ENCODE results near the gene OLAH.

OLAH gene

DNA sequence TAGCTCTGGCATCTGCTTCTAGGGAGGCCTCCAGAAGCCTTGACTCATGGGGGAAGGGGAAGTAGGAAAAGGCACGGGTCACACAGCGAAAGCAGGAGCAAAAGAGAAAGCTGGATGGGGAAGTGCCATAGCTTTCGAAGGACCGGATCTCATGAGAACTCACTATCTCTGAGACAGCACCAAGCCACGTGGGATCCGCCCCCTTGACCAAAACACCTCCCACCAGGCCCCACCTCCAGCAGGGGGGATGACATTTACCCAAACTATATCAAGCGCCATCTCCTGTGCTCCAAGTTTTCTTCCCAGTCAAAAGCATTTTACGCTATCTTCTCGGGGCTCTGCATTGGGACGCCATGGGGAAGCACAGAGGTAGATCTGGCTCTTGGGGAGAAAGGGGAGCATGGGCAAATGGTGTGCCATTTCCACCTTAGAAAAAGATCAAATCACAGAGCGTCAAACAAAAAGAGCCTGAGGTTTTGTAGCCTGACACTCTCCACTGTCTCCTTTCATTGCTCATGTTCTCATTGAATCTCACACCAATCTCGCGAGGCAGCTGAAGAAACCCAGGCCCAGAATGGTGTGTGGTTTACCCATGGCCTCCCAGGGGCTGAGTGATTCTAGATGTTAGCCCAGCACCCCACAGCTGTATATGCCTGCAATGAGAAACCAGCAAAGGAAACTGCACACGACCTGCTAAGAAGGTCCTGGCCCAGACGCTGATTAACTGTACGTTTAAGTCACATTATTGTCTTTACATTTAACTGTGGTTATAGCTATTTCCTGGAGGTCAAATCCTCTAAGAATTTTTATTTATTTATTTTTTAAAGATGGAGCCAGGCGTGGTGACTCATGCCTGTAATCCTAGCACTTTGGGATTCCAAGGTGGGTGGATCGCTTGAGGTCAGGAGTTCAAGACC lies 8.1 kb upstream of the OLAH start:
- H3K27ac ChIP-seq: no peak overlapping the region
- peaks cover 13 to 54% (median 35%) of the 10 kb centered on the region in 10 experiments for H3K4me1 ChIP-seq
- no peaks in the 10 kb centered on the region for H4K20me1 ChIP-seq
- TF ChIP-seq Cebpa-rat (IDR thresholded peaks at IDR 0.05): no peak
- H3K4me2 ChIP-seq: peak overlapping the region in 10 of 11 experiments; percentile 7 to 78 (median 28); a peak in 14 of 22 replicates
- no peak overlapping the region for H3K9ac ChIP-seq
- H3K4me3 ChIP-seq: no peak overlapping the region
- H3K27me3 ChIP-seq: no peaks in the 10 kb centered on the region
- peaks cover 0 to 8% (median 0%) of the 10 kb centered on the region in 11 experiments; a peak in 1 of 22 replicates for H3K36me3 ChIP-seq
- H3K9me3 ChIP-seq (replicated peaks in 1 of 11): peaks cover 16 to 40% (median 35%) of the 10 kb centered on the region in 11 experiments

DNA sequence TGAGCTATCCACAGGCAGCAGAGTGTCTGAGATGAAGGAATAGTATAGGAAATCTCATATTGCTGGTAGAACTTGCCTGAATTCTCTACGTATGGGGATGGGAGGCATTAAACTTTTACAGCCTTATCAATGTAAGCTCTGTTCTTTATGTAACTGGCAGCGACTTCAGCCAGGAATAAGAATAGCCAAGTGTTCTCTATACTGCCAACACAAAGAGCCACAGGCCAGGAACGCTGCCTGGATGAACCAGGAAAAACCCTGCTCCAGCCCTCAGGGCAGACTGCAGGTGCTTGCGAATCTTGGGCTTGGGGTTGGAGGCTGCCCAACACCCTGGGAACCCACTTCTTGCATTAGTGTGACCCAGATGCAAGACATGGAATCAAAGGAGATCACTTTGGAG lies 6.1 kb upstream of the OLAH start:
- no peaks in the 10 kb centered on the region for H3K27me3 ChIP-seq

GRCh38 chr10:15038416-15038815 lies 5.3 kb upstream of the OLAH start:
- Histone ChIP-seq H3K36me3 (peaks cover 0 to 10% (median 0%) of the 10 kb centered on the region in 11 experiments; a peak in 2 of 22 replicates), H3K27ac (peak overlapping the region in 2 of 11 experiments; percentile 18 to 72; a peak in 2 of 22 replicates), H4K20me1 (no peaks in the 10 kb centered on the region), H3K4me3 (0 out of 20 replicates have a peak overlapping the region, but pooled peaks of 3 of the 10 experiments have one; percentile 5 to 28 (median 17)), H3K27me3 (no peaks in the 10 kb centered on the region), H3K9ac (no peak overlapping the region), H3K4me2 (no peak overlapping the region), H3K4me1 (peaks cover 22 to 53% (median 45%) of the 10 kb centered on the region in 10 experiments), H3K9me3 (replicated peaks in 1 of 11) (peaks cover 34 to 65% (median 57%) of the 10 kb centered on the region in 11 experiments)
- no peak for TF ChIP-seq Cebpa-rat (IDR thresholded peaks at IDR 0.05)

More for the DNA sequence above, 6.1 kb upstream of the OLAH start:
- H3K9ac ChIP-seq: no peak overlapping the region
- H3K4me3 ChIP-seq: no peak overlapping the region
- no peak overlapping the region for H3K4me2 ChIP-seq
- H4K20me1 ChIP-seq: no peaks in the 10 kb centered on the region
- peaks cover 0 to 8% (median 0%) of the 10 kb centered on the region in 11 experiments; a peak in 1 of 22 replicates for H3K36me3 ChIP-seq
- H3K9me3 ChIP-seq (replicated peaks in 1 of 11): peaks cover 28 to 58% (median 51%) of the 10 kb centered on the region in 11 experiments
- no peak for TF ChIP-seq Cebpa-rat (IDR thresholded peaks at IDR 0.05)
- H3K27ac ChIP-seq: no peak overlapping the region; a peak in 1 of 22 replicates
- peaks cover 22 to 52% (median 45%) of the 10 kb centered on the region in 10 experiments for H3K4me1 ChIP-seq

GRCh38 chr10:15045380-15045779 lies 1.6 kb downstream of the OLAH start:
- Histone ChIP-seq H3K9me3 (replicated peaks in 1 of 11) (peaks cover 21 to 32% (median 28%) of the 10 kb centered on the region in 11 experiments; a peak in 21 of 22 replicates), H3K36me3 (peaks cover 0 to 3% (median 0%) of the 10 kb centered on the region in 11 experiments; a peak in 1 of 22 replicates), H4K20me1 (no peaks in the 10 kb centered on the region), H3K4me2 (peak overlapping the region in 4 of 11 experiments; percentile 37 to 50 (median 46); a peak in 5 of 22 replicates), H3K27me3 (no peaks in the 10 kb centered on the region), H3K27ac (no peak overlapping the region), H3K4me3 (no peak overlapping the region), H3K4me1 (peaks cover 10 to 46% (median 20%) of the 10 kb centered on the region in 10 experiments), H3K9ac (no peak overlapping the region)
- TF ChIP-seq Cebpa-rat (IDR thresholded peaks at IDR 0.05): no peak

DNA sequence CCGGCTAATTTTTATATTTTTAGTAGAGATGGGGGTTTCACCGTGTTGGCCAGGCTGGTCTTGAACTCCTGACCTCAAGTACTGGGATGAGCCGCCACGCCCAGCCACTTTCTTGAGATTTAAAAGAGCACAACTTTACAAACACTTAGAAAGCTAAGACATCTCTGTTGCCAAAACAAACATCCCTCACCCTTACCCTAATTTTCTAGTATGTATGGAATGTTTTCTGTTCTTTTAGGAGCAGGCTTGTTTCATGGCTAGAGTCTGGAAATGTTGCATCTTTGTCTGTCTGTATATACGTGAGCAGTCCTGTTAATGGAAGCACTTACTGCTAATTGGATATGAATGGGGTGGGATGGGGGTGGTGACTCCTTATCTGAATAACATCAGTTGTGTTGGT lies 2.9 kb downstream of the OLAH start:
- no peak for TF ChIP-seq Cebpa-rat (IDR thresholded peaks at IDR 0.05)
- Histone ChIP-seq H3K4me3 (no peak overlapping the region), H3K4me2 (peak overlapping the region in 5 of 11 experiments; percentile 17 to 50 (median 43); a peak in 8 of 22 replicates), H4K20me1 (no peaks in the 10 kb centered on the region), H3K9ac (no peak overlapping the region), H3K27me3 (no peaks in the 10 kb centered on the region), H3K36me3 (peaks cover 0 to 3% (median 0%) of the 10 kb centered on the region in 11 experiments; a peak in 1 of 22 replicates), H3K27ac (no peak overlapping the region), H3K9me3 (replicated peaks in 1 of 11) (peaks cover 16 to 23% (median 22%) of the 10 kb centered on the region in 11 experiments; a peak in 20 of 22 replicates), H3K4me1 (peaks cover 0 to 35% (median 10%) of the 10 kb centered on the region in 10 experiments; a peak in 15 of 20 replicates)

DNA sequence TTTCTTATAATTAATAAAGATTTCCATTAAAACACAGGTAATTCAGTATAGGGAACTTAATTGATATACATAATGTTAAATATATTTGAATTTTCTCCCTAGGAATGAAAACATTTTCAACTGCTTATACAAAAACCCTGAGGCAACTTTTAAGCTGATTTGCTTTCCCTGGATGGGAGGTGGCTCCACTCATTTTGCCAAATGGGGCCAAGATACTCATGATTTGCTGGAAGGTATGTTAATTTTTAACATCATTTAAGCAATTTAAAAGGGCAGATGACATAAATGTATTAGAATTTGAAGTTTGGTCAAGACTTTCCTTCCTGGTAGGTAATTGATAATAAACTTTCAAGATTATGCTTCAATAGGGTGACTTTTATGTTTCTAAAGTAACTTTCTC lies 5.8 kb downstream of the OLAH start:
- Histone ChIP-seq H3K4me2 (no peak overlapping the region), H3K9me3 (replicated peaks in 1 of 11) (peaks cover 7 to 11% (median 9%) of the 10 kb centered on the region in 11 experiments; a peak in 18 of 22 replicates), H3K4me1 (peaks cover 0 to 24% (median 3%) of the 10 kb centered on the region in 10 experiments; a peak in 9 of 20 replicates), H3K9ac (no peak overlapping the region), H3K27ac (no peak overlapping the region), H3K27me3 (no peaks in the 10 kb centered on the region), H3K4me3 (no peak overlapping the region), H3K36me3 (no peaks in the 10 kb centered on the region), H4K20me1 (no peaks in the 10 kb centered on the region)
- no peak for TF ChIP-seq Cebpa-rat (IDR thresholded peaks at IDR 0.05)

GRCh38 chr10:15052121-15052520 lies 8.4 kb downstream of the OLAH start:
- Histone ChIP-seq H4K20me1 (no peaks in the 10 kb centered on the region), H3K27me3 (no peaks in the 10 kb centered on the region), H3K27ac (no peak overlapping the region), H3K4me3 (no peak overlapping the region), H3K4me2 (no peak overlapping the region), H3K4me1 (no peaks in the 10 kb centered on the region; a peak in 1 of 20 replicates), H3K36me3 (no peaks in the 10 kb centered on the region), H3K9ac (no peak overlapping the region), H3K9me3 (replicated peaks in 1 of 11) (peaks cover 13 to 24% (median 16%) of the 10 kb centered on the region in 11 experiments; a peak in 19 of 22 replicates)
- no peak for TF ChIP-seq Cebpa-rat (IDR thresholded peaks at IDR 0.05)

DNA sequence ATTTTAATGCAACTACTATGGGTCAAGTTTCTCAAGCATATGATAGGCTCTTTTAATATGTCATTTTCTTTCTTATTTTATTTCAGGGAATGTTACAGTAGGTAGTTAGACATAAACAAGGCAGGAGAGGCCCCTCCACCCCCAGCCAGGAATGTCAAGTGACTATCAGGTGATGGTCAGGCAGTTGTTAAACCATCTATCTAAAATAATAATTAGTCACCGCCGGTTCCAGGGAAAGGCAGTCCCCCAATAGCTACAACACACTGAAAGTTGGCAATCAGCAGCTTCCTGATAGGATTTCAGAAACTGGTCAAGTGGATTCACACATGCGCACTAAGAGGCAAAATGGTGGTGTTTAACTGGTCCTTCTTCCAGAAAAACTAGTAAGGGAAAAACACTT lies 9.3 kb downstream of the OLAH start:
- Histone ChIP-seq H3K4me2 (no peak overlapping the region), H4K20me1 (no peaks in the 10 kb centered on the region), H3K4me3 (no peak overlapping the region), H3K4me1 (no peaks in the 10 kb centered on the region; a peak in 1 of 20 replicates), H3K9me3 (replicated peaks in 1 of 11) (peaks cover 13 to 24% (median 16%) of the 10 kb centered on the region in 11 experiments; a peak in 19 of 22 replicates), H3K27me3 (no peaks in the 10 kb centered on the region), H3K9ac (no peak overlapping the region), H3K27ac (no peak overlapping the region), H3K36me3 (no peaks in the 10 kb centered on the region)
- TF ChIP-seq Cebpa-rat (IDR thresholded peaks at IDR 0.05): no peak

GRCh38 chr10:15058689-15059088 lies 14.9 kb downstream of the OLAH start:
- no peaks in the 10 kb centered on the region for H3K4me1 ChIP-seq
- no peak overlapping the region for H3K4me2 ChIP-seq
- TF ChIP-seq Cebpa-rat (IDR thresholded peaks at IDR 0.05): no peak
- no peak overlapping the region for H3K27ac ChIP-seq
- no peaks in the 10 kb centered on the region for H3K36me3 ChIP-seq
- H4K20me1 ChIP-seq: no peaks in the 10 kb centered on the region
- H3K27me3 ChIP-seq: no peaks in the 10 kb centered on the region
- no peak overlapping the region for H3K9ac ChIP-seq
- no peak overlapping the region for H3K4me3 ChIP-seq
- H3K9me3 ChIP-seq (replicated peaks in 1 of 11): peaks cover 32 to 46% (median 40%) of the 10 kb centered on the region in 11 experiments
